ENCODE measurements around the gene SLC7A1. TPM values are rescaled to one million over a fixed set of nuclear protein-coding genes. Genes with fewer than 3 reads are reported as not detected.
"Not testable (repeated sequence)": the region's sequence is repeated elsewhere in the genome, so short reads cannot be mapped to it uniquely, and the experiment has no call there.

The SLC7A1 gene
- 19.3 and 20.2 TPM in 2 replicates for total RNA-seq (2014; rRNA removed; shearing (Covaris generic))

- peak; percentile 66 for DNase-seq (ENCODE audit: low spot score)
These were observed at the start of gene SLC7A1 for GRCh38 chr13:29595380-29596063. SLC7A1 (minus strand) TSS chr13:29595688; CDS start chr13:29536188, 59,500 bp downstream.

GRCh38 chr13:29640665-29641064 is 45.2 kb upstream of the SLC7A1 start:
- DNase-seq (ENCODE audit: low spot score) = no peak

- not testable (repeated sequence) for DNase-seq (ENCODE audit: low spot score)
These were observed 41.3 kb upstream of the SLC7A1 start for GRCh38 chr13:29636831-29637230.

- DNase-seq (ENCODE audit: low spot score) = no peak
These were observed 29.5 kb upstream of the SLC7A1 start for GRCh38 chr13:29624997-29625396.

- DNase-seq (ENCODE audit: low spot score) = peak; percentile 8
These were observed 26.4 kb upstream of the SLC7A1 start for GRCh38 chr13:29621841-29622240.

- DNase-seq (ENCODE audit: low spot score) = peak; percentile 53
These were observed 25.7 kb upstream of the SLC7A1 start for GRCh38 chr13:29621051-29621800.

- DNase-seq (ENCODE audit: low spot score) = peak; percentile 53
These were observed 24.5 kb upstream of the SLC7A1 start for GRCh38 chr13:29619995-29620394.

- DNase-seq (ENCODE audit: low spot score) = no peak
These were observed 17.6 kb upstream of the SLC7A1 start for GRCh38 chr13:29613101-29613500.

- no peak for DNase-seq (ENCODE audit: low spot score)
These were observed 12.0 kb upstream of the SLC7A1 start for GRCh38 chr13:29607465-29607864.

- no peak for DNase-seq (ENCODE audit: low spot score)
These were observed 10.5 kb upstream of the SLC7A1 start for GRCh38 chr13:29605860-29606526.

- DNase-seq (ENCODE audit: low spot score) = no peak
These were observed 2.8 kb upstream of the SLC7A1 start for GRCh38 chr13:29598321-29598720.

GRCh38 chr13:29597706-29598105 is 2.2 kb upstream of the SLC7A1 start:
- DNase-seq (ENCODE audit: low spot score) = no peak

GRCh38 chr13:29597246-29597645 is 1.8 kb upstream of the SLC7A1 start:
- no peak for DNase-seq (ENCODE audit: low spot score)

GRCh38 chr13:29596064-29596418 is 553 bp upstream of the SLC7A1 start:
- DNase-seq (ENCODE audit: low spot score) = no peak

GRCh38 chr13:29594710-29595379 is 643 bp downstream of the SLC7A1 start:
- DNase-seq (ENCODE audit: low spot score) = no peak

- peak; percentile 63 for DNase-seq (ENCODE audit: low spot score)
These were observed 1.2 kb downstream of the SLC7A1 start for GRCh38 chr13:29594303-29594709.

- no peak for DNase-seq (ENCODE audit: low spot score)
These were observed 1.7 kb downstream of the SLC7A1 start for GRCh38 chr13:29593605-29594297.

- no peak for DNase-seq (ENCODE audit: low spot score)
These were observed 4.2 kb downstream of the SLC7A1 start for GRCh38 chr13:29591310-29591709.

GRCh38 chr13:29589967-29590366 is 5.5 kb downstream of the SLC7A1 start:
- DNase-seq (ENCODE audit: low spot score) = no peak

GRCh38 chr13:29589234-29589633 is 6.3 kb downstream of the SLC7A1 start:
- peak; percentile 83 for DNase-seq (ENCODE audit: low spot score)

GRCh38 chr13:29587645-29588044 is 7.8 kb downstream of the SLC7A1 start:
- no peak for DNase-seq (ENCODE audit: low spot score)

All from A172 (cell line).